Amniotic stem cell (primary cell): ENCODE data around the gene BCAR1.
"Not testable (repeated sequence)": the region's sequence is repeated elsewhere in the genome, so short reads cannot be mapped to it uniquely, and the experiment has no call there.

ENCODE experiments used
- DNase-seq: peaks from one replicate; lab custom pipeline; 2025; lab: John Stamatoyannopoulos, UW

Gene BCAR1

DNA sequence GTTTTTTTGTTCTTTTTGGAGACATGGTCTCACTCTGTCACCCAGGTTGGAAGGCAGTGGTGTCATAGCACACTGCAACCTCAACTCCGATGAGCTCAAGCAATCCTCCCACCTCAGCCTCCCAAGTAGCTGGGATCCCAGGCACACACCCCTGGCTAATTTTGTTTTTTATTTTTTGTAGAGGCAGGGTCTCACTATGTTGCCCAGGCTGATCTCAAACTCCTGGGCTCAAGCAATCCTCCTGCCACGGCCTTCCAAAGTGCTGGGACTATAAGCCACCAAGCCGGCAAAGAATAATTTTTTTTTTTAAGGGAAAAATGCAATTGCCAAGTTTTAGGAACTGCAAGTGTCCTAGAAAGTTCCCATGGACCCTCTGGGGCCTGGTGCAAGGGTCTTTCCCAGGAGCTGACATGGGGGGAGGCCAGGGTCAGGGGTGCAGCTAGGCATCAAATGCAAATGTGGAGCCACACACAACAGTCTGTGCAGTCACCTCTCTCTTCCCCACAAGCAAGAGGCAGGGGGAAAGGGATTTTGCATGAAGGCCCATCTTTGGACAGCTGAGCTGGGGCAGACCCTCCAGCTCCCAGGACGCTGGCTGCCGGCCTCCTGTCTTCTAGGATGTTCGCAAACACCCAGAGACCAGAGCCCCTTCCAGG is 20.1 kb upstream of the BCAR1 start:
- no peak for DNase-seq

DNA sequence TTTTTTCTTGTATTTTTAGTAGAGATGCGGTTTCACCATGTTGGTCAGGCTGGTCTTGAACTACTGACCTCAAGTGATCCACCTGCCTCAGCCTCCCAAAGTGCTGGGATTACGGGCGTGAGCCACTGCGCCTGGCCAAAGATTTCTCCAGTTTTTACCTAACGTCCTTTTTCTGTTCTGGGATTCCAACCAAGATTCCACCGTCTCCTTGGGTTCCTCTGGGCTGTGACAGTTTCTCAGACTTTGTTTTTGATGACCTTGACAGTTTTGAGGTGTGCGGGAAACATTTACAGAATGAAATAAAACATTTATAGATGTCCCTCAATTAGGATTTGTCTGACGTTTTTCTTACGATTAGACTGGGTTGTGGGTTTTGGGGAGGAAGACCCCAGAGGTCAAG is 17.9 kb upstream of the BCAR1 start:
- not testable (repeated sequence) for DNase-seq

DNA sequence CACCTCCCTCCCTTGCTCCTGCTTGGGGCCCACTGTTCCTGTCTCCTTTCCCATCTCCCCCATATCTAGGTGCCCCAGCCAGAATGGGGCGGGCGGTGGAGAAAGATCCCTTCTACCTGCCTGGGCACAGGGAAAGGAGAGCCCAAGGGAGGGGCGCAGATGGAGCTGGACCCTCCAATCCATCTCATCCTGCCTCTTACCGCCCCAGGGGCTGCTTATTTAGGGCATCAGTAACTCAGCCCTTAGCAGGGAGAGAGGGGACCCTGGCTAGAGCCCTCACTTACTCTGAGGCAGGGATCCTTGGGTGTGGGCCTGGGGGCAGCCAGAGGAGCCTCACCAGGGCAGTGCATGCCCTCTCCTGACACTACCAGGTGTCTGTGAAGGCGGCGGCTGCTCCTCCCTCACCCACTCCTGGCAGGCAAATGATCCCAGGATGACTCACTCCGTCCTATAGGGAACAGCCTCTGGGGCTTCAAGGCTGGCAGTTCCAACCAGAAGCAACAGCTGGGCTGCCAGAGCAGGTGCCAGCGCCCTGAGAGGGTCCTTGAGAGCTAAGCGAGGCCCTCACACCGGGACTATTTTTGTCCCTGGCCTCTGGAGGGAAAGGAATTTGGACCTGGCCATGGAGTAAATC is 16.3 kb upstream of the BCAR1 start:
- DNase-seq = peak; percentile 36

DNA sequence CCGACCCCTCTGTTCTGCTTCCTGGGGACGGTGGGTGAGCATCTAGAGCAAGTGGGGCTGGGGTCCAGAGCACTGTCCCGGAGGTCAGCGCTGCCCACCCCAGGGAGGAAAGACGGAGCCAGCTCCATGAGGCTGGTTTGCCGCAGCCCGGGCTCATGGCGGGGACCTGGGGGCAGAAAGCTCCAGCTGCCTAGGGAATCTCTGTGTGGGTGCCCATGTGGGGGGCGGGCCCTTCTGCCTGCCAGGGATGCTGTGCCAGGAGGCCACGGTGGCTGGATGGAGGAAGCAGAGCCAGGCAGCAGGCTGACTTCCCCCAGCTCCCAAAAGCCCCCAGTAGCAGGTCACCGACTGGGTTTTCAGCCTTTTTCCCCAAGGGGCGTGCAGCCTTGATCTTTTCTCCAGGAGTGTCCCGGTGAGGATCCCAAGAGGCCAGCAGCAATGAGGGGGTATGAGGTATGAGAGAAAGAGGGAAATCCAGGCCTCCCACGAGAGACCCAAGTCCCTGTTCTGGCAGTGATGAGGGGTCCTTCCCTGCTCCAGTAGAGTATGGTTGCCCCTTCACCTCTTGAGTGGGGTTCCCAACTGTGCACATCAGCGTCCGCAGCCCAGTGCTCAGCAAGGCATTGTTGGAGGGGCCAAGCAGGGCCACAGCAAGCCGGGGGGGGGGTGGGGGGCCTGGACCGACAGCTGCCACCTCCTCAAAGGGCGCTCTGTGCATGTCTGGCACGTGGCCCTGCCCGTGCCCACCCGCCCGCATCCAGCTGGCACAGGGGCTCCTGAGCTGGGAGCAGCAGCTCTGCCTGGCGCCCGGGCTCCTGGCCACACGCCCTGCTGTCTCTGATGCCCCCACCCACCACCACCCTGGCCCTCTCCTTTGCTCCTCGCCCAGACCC is 15.6 kb upstream of the BCAR1 start:
- DNase-seq = no peak

DNA sequence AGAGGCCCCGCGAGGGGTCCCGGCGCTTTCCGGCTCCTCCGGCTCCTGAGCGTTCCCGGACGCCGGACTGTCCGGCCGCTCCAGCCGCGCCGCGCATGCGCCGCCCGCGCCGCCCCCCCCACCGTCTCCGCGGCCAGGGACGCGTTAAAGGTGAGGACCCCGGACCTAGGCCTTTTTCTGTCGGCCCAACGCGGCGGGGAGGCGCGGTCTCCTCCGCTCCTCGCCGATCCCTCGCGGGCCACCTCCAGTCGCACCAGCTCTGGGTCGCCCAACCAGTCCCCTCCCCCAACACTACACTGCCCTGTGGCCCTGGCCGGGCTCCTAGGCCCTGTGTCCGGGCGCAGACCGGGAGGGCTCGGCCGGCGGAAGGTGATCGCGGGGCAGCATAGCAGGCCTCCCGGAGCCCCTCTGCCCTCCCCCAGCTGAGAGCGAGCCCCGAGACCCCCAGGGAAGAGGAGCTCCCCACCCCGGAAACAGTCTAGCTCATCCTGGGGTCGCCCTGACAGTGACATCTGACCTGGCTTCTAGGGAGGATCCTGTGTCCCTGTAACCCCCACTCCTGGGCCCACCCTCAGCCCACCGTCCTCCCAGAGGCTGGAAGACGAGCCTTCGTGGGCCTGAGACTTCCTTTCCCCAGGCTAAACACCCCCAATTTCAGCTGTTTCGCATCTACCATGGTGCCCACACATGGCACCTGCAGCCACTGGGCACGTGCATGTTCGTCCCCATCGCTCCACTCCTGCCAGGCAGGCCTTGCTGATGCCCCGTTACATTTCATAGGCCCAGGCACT is 14.7 kb upstream of the BCAR1 start:
- no peak for DNase-seq

DNA sequence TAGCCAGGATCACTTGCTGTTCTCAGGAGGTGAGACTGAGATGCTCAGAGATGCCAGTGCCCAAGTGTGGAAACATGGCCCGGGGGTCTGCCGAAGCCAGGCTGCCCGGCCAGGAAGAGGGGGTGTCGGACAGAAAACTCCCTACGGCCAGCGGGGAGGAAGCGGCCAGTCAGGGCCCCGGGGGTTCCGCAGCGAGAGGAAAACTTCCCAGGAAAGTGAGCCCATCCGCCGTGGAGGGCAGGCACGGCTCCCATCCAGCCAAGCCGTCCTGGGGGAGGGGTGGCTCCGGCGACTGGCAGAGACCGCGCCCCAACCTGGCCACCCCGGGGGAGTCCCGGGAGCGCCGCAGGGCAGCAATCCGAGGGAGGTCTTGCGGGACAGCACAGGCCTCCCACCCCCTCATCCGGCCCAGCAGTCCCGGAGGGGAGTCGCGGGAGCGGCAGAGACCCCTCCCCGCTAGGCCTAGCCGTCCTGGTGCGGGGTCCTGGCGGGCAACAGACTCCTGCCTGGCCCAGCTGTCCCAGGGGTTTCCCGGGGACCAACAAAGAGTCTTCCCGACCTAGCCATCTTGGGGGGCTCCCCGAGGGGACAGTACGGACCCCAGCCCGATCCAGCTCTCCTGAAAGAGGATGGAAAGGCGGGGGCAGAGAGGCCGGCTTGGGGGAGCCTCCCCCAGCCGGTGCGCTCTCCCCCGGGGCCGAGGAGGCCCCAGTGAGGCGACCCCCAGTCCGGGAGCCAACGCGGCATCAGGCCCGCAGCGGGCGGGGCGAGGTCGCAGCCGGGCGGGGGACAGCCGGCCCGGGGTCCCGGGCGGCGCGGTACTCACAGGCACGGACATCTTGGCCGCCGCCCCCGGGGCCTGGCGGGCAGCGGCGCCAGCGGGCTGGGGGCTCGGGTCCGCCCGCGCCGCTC is 13.8 kb upstream of the BCAR1 start:
- DNase-seq = no peak

DNA sequence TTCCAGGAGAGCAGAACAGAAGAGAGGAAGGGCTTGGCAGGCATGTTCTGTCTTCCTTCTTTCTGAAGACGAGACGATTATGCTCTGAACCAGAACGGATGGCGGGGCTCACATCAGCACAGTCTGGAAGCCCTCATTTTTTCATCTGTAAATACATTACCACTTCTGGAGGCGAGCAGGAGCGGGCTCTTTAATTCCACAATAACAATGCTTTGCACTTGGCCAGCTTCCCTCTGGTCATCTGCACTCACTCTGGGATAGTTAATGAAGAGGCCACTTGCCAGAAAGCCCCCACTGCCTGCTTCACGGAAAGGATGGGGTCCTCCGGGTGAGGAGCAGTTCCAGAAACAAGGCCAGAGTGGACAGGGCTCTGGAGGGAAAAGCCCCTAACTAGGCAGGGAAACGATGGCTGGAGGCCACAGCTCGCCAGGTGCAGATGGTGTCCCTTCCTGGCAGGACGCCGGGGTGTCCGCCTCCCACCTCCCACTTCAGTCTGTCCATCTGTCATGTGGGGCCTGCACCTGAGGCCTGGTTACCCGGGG is 13.1 kb upstream of the BCAR1 start:
- no peak for DNase-seq

DNA sequence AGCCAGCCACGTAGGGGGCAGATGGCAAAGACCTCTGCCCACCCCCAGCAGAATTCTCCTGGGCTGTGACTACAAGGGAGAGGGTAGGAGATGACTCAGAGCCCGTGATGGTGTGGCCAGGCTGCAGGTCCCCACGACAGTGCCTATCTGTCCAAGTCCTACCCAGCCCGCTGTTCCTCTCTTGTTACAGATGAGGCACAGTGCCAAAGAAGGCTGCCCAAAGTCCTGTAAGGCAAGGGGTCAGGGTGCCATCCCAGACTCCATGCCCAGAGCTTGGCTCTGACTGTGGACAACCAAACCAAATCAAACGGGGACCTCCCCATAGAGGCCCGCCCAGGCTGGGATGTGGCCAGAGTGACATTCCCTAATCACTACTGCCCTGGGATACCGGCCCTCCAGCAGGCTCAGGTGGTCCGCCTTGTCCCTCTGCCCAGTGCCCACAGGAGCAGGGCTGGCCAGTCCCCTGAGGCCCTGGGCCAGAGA is 12.6 kb upstream of the BCAR1 start:
- no peak for DNase-seq

DNA sequence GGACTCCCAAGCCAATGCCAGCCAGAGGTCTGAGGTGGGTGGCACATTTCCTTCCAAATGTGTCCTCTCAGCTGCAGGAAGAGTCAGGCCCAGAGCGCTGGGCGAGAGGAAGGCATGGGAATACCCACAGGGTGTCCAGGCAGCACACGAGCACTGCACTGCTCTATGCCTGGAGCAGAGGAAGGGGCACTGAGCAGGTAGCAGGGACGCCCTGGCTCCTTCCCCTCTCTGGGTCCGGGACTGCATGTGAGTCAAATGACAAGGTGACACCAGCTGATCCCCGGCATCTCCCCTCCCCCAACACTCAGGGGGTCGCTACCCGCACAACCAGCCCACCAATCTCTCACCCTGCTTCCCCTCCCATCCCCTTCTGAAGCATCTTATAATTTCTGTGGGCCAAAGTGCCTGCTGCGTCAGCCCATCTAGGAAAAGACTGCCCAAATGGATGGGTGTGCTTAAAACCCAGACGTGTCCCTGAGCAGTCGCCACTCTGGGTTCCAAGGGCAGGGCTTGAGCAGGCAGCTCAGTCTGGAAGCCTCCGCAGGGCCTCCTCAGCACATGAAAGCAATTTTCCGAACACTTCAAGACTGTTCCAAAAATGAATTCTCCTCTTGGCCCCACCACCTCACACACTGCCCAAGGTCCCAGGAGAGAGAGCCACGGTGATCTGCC is 12.0 kb upstream of the BCAR1 start:
- DNase-seq = no peak

DNA sequence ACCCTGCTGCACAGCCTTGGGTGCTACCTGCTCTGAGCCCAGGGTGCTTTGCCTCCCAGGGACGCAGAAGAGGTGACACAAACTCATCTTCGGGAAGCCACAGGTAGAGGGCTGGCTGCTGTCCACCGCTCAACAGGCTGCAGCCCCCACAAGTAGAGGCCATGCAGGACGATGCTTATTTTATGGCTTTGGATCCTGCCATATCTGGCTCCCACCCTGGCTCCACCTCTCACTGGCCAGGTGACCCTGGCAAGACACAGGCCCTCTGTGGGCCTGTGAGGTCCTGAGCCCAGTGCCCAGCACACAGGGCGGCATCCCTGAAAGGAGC is 11.3 kb upstream of the BCAR1 start:
- DNase-seq = no peak

DNA sequence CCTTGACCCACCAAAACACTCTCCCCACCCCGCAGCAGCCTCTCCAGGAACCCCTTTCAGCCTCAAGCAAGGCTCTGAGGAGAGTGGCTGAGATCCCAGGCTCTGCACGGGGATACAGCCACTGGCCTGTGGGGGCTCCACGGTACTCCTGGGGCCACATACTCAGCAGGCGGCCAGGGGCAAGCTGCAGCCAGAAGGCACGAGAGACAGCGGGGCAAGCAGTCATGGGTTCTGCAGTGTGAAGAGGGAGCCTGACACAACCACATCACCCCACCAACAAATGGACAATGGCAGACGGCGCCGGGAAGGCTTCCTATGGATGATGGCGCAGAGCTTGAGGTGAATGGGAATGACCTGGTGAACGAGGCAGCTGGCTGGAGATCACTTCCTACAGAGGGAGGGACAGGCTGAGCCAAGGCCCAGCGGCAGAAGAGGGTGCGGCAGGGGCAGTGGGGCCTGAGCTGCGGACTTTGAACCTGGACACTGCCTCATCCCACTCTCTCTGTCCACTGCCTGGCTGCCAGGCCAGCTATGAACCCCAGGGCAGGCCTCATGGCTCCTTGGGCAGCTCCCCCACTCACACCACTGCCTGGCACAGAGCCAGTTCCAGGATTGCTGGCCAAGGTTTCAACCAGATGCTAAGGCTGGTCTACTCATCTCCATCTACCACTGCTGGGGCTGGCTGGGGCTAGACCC is 10.8 kb upstream of the BCAR1 start:
- DNase-seq = no peak

DNA sequence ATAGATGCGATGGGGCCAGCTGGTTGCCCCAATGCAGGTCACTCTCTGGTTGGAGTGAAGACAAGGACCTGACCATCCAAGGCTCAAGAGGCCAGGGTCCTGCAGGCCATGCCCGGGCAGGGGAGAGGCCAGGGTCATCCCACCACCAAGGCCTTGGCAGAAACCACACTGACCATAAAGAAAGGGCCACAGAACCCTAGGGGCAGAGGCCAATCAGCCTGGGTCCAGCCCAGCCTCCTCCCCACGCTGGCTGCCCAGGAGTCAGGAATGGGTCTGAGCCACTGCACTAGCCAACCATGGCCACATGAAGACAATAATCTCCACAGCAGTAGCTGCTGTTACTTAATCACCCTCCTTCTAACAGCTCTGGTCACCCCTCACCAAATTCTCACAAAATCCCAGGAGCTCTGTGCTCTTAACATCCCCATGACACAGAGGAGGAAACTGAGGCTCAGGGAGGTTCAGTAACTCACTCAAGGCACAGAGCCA is 10.2 kb upstream of the BCAR1 start:
- no peak for DNase-seq

DNA sequence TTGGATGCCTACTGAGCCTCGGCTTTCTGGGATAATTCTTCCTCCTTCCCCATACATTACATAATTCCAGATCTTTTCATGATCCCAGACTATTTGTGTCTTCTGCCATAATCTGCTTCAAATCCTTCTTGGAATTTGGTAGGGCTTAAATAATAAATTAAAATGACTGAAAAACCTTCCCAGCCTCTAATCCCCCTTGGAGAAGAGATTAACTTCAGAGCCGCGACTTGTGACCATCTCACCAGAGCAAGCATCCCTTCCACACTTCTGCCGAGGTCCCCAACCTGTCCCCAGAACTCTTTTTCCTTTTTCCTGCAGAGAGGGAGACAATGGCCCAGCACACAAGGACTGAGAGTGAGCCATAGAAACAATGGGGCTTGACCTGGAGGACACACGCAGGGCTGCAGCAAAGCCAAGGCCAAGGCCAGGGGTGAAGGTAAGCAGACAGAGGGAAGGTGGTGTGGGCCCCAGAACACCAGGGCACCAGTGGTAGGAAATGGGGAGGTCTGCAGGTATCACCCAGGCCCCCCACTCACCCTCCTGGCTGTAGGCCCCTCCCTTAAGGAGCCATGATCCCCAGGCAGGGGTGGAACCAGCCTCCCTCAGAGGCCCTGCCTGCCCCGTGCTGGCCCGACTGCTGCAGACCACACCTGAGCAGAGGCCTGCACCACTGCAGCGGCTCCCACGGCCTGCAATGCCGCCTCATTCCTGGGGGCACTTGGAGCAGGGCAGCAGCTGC is 9.6 kb upstream of the BCAR1 start:
- no peak for DNase-seq

DNA sequence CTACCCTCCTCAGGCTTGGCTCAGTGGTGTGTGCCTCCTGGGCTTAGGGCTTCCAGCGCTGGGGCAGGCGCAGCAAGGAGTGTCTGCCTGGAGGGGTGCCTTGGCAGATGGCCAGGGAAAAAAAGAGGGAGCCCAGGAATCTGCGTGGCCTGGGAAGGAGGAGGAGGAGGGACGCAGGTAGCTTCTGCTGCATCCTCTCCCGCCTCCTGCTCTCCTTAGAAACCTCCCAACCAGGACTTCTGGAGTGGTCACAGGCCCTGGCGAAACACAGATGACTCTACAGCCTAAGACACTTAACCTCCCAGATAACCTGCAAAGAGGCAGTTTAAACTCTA is 7.3 kb upstream of the BCAR1 start:
- DNase-seq = no peak

DNA sequence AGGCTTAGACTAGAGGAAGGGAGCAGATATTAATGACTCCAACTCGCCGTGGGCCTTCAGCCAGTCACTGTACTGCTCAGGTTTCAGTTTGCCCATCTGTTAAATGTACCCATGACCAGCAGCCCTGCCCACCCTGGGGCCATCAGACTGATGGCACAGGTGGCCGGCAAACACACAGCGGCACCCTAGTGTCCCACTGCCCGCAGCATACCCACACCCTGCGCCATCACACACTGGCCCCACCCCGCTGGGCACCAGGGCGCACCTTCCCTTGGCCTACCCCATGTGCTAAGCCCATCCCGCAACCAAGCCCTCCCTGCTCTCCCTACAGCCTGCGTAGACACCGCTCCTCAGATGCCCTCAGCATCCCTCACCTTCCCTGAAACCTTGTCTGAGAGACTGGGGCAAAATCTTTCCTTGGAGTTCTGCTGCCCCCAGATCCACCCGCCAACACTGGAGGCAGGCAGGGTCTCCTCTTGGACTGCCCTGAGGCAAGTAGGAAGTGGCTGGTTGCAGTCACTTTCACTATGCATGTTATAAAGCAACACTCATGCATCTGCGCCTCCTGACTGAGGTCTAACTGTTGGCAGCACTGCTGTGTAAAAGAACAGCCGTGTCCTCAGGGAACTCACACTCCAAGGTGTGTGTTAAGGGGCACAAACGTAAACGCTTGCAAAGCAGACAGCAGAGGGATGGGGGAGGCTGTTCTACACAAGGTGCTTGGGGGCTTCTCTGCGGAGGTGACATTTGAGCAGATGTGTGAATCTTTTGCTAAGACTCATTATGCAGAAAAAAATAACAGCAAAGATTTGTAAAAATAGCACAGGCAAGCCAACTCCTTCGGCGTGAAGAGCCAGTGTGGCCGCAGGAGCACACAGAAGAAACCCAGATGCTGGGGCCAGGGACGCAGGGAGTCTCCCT is 6.7 kb upstream of the BCAR1 start:
- DNase-seq = no peak

DNA sequence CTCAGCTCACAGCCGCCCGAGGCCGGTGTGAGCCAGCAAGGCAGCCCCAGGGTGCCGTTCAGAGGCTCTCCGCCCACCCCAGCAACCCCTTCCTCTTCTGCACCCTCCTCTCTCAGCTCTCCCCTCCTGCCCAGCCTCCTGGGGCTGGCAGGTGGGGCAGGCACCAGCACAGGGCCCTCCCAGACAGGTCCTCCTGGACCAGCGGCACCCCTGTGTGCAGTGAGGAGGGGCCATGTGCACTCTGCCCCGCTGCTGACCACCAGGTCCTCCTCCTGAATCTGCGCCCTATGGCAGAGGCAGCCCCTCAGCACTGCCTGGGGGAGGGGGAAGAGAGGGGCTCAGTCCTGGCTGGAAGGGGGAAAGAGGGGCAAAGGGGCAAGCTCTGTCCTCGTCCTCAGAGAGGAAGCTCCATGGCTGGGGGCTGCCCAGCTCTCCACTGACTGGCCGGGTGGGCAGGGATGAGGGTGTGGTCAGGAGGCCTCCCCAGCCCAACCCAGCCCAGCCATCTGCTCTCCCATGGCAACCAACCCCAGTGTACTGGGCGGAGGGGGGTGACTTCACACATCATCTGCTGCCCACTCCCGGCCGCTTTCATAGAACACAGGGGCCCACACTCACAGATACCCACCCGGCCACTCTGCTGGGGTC is 5.4 kb upstream of the BCAR1 start:
- DNase-seq = no peak

DNA sequence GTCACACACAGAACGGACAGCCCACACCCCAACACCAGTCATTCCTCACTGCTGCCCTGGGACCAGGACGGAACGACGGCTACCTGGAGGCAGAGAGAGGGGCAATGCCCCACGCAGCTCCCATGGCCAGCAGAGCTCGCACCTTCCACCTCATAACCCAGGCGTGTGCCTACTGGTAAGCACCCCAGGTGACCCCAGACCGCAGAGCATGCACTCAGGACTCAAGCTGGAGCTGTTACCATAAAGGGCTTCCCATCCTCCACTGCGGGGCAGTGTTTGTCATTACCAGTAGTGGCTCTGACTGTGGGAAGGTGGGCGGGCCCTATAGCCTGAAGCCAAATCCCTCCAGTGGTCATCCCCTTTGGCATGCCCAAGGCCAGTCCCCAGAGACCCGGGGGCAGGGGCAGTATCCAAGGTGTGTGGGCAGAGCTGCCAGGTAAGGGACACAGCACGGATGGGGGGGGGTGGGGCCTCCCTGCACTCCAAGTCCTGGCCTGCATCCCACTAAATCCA is 4.7 kb upstream of the BCAR1 start:
- DNase-seq = no peak
